H1 (cell line): ENCODE measurements around the gene RICTOR. TPM values are rescaled to one million over a fixed set of nuclear protein-coding genes. Genes with fewer than 3 reads are reported as not detected.

Experiments used
- CHD7 ChIP-seq: fragments of 300-600 bp; sonication (generic); IDR thresholded peaks from 2 replicates; pipeline ENCODE4 v1.7.1; 2012; ENCODE audit warnings: low read length, moderate library complexity, mild to moderate bottlenecking, inconsistent platforms; ENCODE audit not compliant: insufficient replicate concordance
- EGR1 ChIP-seq: IDR thresholded peaks from 2 replicates; pipeline ENCODE4 v1.6.1; 2011; ENCODE audit warnings: low read depth, low read length, borderline replicate concordance
- KDM1A ChIP-seq: fragments of 200-600, 300-600 bp; sonication (generic); IDR thresholded peaks from 2 replicates; pipeline ENCODE4 v1.7.1; 2016; ENCODE audit warnings: mild to moderate bottlenecking, low read length, borderline replicate concordance
- MAFK ChIP-seq: IDR thresholded peaks from 2 replicates; pipeline ENCODE4 v1.6.1; 2012; ENCODE audit warnings: low read depth, mild to moderate bottlenecking, improper control_type of control experiment, low read length
- MAX ChIP-seq: IDR thresholded peaks from 2 replicates; pipeline ENCODE4 v1.6.1; 2012; ENCODE audit warnings: inconsistent platforms
- NANOG ChIP-seq: IDR thresholded peaks from 2 replicates; pipeline ENCODE4 v1.6.1; 2011; ENCODE audit warnings: low read length, low read depth, mild to moderate bottlenecking, inconsistent platforms; ENCODE audit not compliant: insufficient read depth, poor library complexity, severe bottlenecking
- PHF8 ChIP-seq: fragments of 200-600 bp; sonication (generic); conservative IDR thresholded peaks from 2 replicates; pipeline ENCODE4 v1.7.1; 2012; ENCODE audit warnings: low read depth, mild to moderate bottlenecking, inconsistent platforms, low read length, moderate library complexity
- POLR2A ChIP-seq, 2 experiments: IDR thresholded peaks; 1 replicate in 1 of 2; 2 replicates in 1 of 2; pipeline ENCODE4 v1.6.1; 2011; ENCODE audit warnings: low read depth in 2 of 2, low read length in 2 of 2, mild to moderate bottlenecking in 2 of 2; ENCODE audit errors: control extremely low read depth in 1 of 2
- SIRT6 ChIP-seq: IDR thresholded peaks from one replicate; pipeline ENCODE4 v1.7.1; 2012; ENCODE audit warnings: low read length, inconsistent platforms
- SP1 ChIP-seq: IDR thresholded peaks from 2 replicates; pipeline ENCODE4 v1.6.1; 2011; ENCODE audit warnings: low read depth, low read length
- SUZ12 ChIP-seq: fragments of 200-600 bp; sonication (generic); IDR thresholded peaks from 2 replicates; pipeline ENCODE4 v1.6.1; 2012; ENCODE audit warnings: mild to moderate bottlenecking, inconsistent platforms, low read length, moderate library complexity, mixed read lengths
- TBP ChIP-seq: IDR thresholded peaks from 2 replicates; pipeline ENCODE4 v1.6.1; 2011; ENCODE audit warnings: low read depth, low read length, improper control_type of control experiment
- TCF12 ChIP-seq: IDR thresholded peaks from 2 replicates; pipeline ENCODE4 v1.6.1; 2011; ENCODE audit warnings: low read depth, mild to moderate bottlenecking, low read length
- polyA plus RNA-seq, 7 experiments: library from polyadenylated mRNA; depleted of rRNA in 3 of 7; stranded (reverse) in 5 of 7; unstranded in 2 of 7; fragments of >200 nt in 5 of 7; fragments of 200-250 nt in 2 of 7; gene quantifications; 1 replicate in 5 of 7; 2 replicates in 1 of 7; 4 replicates in 1 of 7; pipeline versions ENCODE4 v1.2.1 to v1.2.3, GENCODE V29; 2011 to 2013; ENCODE audit warnings: missing spikeins in 2 of 7, mixed read lengths in 2 of 7
- total RNA-seq: library from RNA; stranded (reverse); fragmentation: NEBNext Ultra II Directional; extraction: Animal tissue kit (Norgen Biotek cat#: 25700); gene quantifications from 2 replicates; pipeline ENCODE4 v1.2.1, GENCODE V29; 2021

RICTOR gene
- total and polyA plus RNA-seq, 2 of the 8 experiments (the other 6 are each of a cell fraction or from before 2014, with no cell fraction given): 4.3 to 26.6 TPM

DNA sequence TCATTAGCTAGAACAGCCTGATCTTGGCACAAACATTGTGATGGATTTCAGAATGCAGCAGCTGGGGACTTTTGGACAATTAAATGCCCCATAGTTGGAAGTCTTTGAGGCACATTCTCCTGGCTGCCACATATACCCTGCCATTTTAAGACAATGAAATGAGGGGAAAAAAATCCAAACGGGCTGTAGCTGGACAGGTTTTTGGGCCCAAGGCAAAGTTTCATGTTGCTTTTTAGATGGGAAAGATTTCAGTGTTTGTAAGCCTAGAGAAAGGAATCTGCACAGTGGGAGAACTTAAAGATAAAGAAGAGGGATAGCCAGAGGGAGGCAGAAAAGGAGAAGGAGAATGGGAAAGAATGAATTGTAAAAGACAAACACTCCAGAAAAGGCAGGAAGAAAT, 30.0 kb upstream of the RICTOR start (continued):
- no peak for TF ChIP-seq CHD7
- TF ChIP-seq EGR1: no peak
- no peak for TF ChIP-seq TCF12
- TF ChIP-seq MAX: no peak
- TF ChIP-seq SP1: no peak
- TF ChIP-seq SUZ12: no peak
- TF ChIP-seq MAFK: no peak
- TF ChIP-seq SIRT6: no peak
- no peak for TF ChIP-seq KDM1A
- TF ChIP-seq PHF8: no peak
- no peak for TF ChIP-seq TBP
- no peak for TF ChIP-seq NANOG
- TF ChIP-seq POLR2A (IDR thresholded peaks at IDR 0.05; ENCODE audit: control extremely low read depth in 1 of 2, low read depth in 2 of 2, low read length in 2 of 2): no peak
